K562 (cell line): ENCODE data around the gene MYBPHL. TPM values are rescaled to one million over a fixed set of nuclear protein-coding genes. Genes with fewer than 3 reads are reported as not detected.

Experiments
- BRD4 ChIP-seq: fragments of 200-600 bp; sonication (generic); IDR thresholded peaks from 2 replicates; pipeline ENCODE4 v1.6.1; 2017; ENCODE audit warnings: inconsistent platforms
- HMG20A ChIP-seq: fragments of 450-650 bp; formaldehyde crosslinking; conservative IDR thresholded peaks from 2 replicates; pipeline ENCODE4 v1.4.0; 2020; ENCODE audit warnings: mild to moderate bottlenecking, mixed read lengths
- MYC ChIP-seq, 2 experiments: fragments of 250-450 bp in 1 of 2; sonication (Bioruptor Pico) in 1 of 2; IDR thresholded peaks; 2 replicates each; pipeline versions ENCODE4 v1.5.1 to v1.6.1; 2012 to 2021; ENCODE audit warnings: low read depth in 2 of 2, borderline replicate concordance in 1 of 2, improper control_type of control experiment in 1 of 2, low read length in 1 of 2, mild to moderate bottlenecking in 1 of 2, moderate library complexity in 1 of 2
- NCOA1 ChIP-seq: fragments of 450-650 bp; IDR thresholded peaks from 2 replicates; pipeline ENCODE4 v1.6.1; 2016; ENCODE audit warnings: low read depth
- PHB ChIP-seq: fragments of 250-450 bp; sonication (Bioruptor Pico); IDR thresholded peaks from 2 replicates; pipeline ENCODE4 v1.5.0; 2021
- PML ChIP-seq: IDR thresholded peaks from 2 replicates; pipeline ENCODE4 v1.6.1; 2012; ENCODE audit warnings: low read length, inconsistent platforms
- RBM22 ChIP-seq: fragments of 200-400 bp; formaldehyde crosslinking; IDR thresholded peaks from 2 replicates; pipeline ENCODE4 v1.6.1; 2018; ENCODE audit warnings: low read length, low read depth; ENCODE audit not compliant: poor library complexity, severe bottlenecking
- RFX5 ChIP-seq: IDR thresholded peaks from 2 replicates; pipeline ENCODE4 v1.6.1; 2011; ENCODE audit warnings: low read depth, mild to moderate bottlenecking, improper control_type of control experiment, low read length
- SMAD2 ChIP-seq: fragments of 150-350 bp; IDR thresholded peaks from 2 replicates; pipeline ENCODE4 v1.6.1; 2014; ENCODE audit warnings: low read depth, mild to moderate bottlenecking, low read length
- TAF9B ChIP-seq: fragments of 450-650 bp; IDR thresholded peaks from 2 replicates; pipeline ENCODE4 v1.6.1; 2018; ENCODE audit warnings: mild to moderate bottlenecking; ENCODE audit not compliant: partially characterized antibody
- TCFL5 ChIP-seq: fragments of 250-450 bp; sonication (Bioruptor Pico); conservative IDR thresholded peaks from 2 replicates; pipeline ENCODE4 v1.6.1; 2021; ENCODE audit warnings: mild to moderate bottlenecking, moderate library complexity, matching md5 sums
- ZBTB1 ChIP-seq: sonication (generic); formaldehyde crosslinking; IDR thresholded peaks from 2 replicates; pipeline ENCODE4 v1.8.1; 2023; ENCODE audit warnings: missing genetic modification reagents, low read depth, mild to moderate bottlenecking, borderline replicate concordance
- ZC3H4 ChIP-seq: sonication (generic); formaldehyde crosslinking; IDR thresholded peaks from 2 replicates; pipeline ENCODE4 v1.9.0; 2021; ENCODE audit warnings: missing genetic modification reagents, borderline replicate concordance
- ZNF143 ChIP-seq: sonication (generic); formaldehyde crosslinking; IDR thresholded peaks from 2 replicates; pipeline ENCODE4 v1.9.0; 2022; ENCODE audit warnings: mild to moderate bottlenecking, missing genetic modification reagents
- ZNF431 ChIP-seq: sonication (generic); formaldehyde crosslinking; IDR thresholded peaks from 2 replicates; pipeline ENCODE4 v1.8.0; 2022; ENCODE audit warnings: mild to moderate bottlenecking, missing genetic modification reagents
- ZNF696 ChIP-seq: fragments of 250-450 bp; sonication (Bioruptor Pico); conservative IDR thresholded peaks from 2 replicates; pipeline ENCODE4 v1.4.0; 2020; ENCODE audit warnings: mild to moderate bottlenecking, moderate library complexity
- ZNF830 ChIP-seq: fragments of 250-450 bp; sonication (Bioruptor Pico); IDR thresholded peaks from 2 replicates; pipeline ENCODE4 v1.5.0; 2021; ENCODE audit warnings: mild to moderate bottlenecking
- polyA plus RNA-seq, 8 experiments: library from polyadenylated mRNA; depleted of rRNA in 4 of 8; stranded (reverse) in 5 of 8; unstranded in 3 of 8; fragments of >200 nt; fragmentation: Nextera tagmentation in 2 of 8; fragmentation: Illumina TruSeq in 1 of 8; extraction: Ambion mirVana in 2 of 8; extraction: Trizol in 1 of 8; gene quantifications; 2 replicates each; pipeline versions ENCODE4 v1.2.1 to v1.2.3, GENCODE V29; 2011 to 2014; ENCODE audit warnings: inconsistent platforms in 1 of 8, missing spikeins in 1 of 8
- total RNA-seq, 7 experiments: library from RNA; depleted of rRNA in 6 of 7; stranded (reverse); fragments of >200 nt in 6 of 7; fragmentation: Illumina TruSeq in 2 of 7; extraction: Trizol in 2 of 7; gene quantifications; 2 replicates each; pipeline versions ENCODE4 v1.2.1 to v1.2.3, GENCODE V29; 2011 to 2021; ENCODE audit warnings: low replicate concordance in 1 of 7
- TF ChIP-seq, protein P1 (sequence below): fragments of 150-350 bp; IDR thresholded peaks from 2 replicates; pipeline ENCODE4 v1.6.1; 2014; ENCODE audit warnings: low read depth, mild to moderate bottlenecking, low read length, borderline replicate concordance
- TF ChIP-seq, protein P2 (sequence below): sonication (generic); formaldehyde crosslinking; IDR thresholded peaks from 2 replicates; pipeline ENCODE4 v1.8.1; 2023; ENCODE audit warnings: mild to moderate bottlenecking, missing genetic modification reagents
- TF ChIP-seq, protein P3 (sequence below): sonication (generic); formaldehyde crosslinking; IDR thresholded peaks from 2 replicates; pipeline ENCODE4 v1.8.0; 2022; ENCODE audit warnings: missing genetic modification reagents, mild to moderate bottlenecking, moderate library complexity, borderline replicate concordance

Gene MYBPHL
- total and polyA plus RNA-seq, 9 of the 15 experiments (the other 6 are each of a cell fraction or from before 2014, with no cell fraction given), result 0.20 to 1.9 (median 0.33) TPM

DNA sequence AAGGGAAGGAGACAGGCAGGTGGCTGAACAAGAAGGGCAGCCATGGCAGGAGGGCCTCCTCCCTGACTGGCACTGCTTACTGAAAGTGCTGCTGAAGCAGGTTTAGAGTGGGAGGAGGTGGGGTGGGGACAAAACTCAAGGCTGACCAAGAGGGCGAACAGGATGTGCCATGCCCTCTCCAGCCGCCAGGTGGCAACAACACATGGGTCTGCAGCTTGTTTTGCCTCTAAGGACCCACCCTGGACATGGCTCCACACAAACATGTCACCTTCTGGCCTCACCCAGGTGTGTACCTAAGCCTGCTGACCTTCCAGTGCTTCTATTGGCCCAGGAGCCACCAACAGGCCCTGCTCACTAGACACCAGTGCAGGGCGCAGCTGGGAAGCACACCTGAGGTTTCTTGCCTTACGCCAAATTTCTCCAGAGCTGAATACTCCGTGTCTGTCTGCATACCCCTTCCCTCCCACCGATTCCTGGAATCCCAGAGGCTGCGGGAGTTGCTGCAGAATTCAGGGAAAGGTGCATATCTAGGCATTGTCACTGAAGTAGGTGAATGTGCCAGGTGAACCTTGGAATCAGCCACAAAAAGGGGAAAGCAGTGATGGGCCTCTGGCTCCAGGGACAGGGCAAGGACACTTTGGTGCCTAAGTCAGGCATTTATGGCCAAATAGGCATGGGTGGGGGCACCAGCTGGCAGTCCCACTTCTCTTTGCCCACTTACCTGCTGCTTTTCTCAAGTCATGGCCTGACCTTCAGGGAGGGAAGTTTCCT lies 29.2 kb downstream of the MYBPHL start (continued):
- TF ChIP-seq, protein P1, sequence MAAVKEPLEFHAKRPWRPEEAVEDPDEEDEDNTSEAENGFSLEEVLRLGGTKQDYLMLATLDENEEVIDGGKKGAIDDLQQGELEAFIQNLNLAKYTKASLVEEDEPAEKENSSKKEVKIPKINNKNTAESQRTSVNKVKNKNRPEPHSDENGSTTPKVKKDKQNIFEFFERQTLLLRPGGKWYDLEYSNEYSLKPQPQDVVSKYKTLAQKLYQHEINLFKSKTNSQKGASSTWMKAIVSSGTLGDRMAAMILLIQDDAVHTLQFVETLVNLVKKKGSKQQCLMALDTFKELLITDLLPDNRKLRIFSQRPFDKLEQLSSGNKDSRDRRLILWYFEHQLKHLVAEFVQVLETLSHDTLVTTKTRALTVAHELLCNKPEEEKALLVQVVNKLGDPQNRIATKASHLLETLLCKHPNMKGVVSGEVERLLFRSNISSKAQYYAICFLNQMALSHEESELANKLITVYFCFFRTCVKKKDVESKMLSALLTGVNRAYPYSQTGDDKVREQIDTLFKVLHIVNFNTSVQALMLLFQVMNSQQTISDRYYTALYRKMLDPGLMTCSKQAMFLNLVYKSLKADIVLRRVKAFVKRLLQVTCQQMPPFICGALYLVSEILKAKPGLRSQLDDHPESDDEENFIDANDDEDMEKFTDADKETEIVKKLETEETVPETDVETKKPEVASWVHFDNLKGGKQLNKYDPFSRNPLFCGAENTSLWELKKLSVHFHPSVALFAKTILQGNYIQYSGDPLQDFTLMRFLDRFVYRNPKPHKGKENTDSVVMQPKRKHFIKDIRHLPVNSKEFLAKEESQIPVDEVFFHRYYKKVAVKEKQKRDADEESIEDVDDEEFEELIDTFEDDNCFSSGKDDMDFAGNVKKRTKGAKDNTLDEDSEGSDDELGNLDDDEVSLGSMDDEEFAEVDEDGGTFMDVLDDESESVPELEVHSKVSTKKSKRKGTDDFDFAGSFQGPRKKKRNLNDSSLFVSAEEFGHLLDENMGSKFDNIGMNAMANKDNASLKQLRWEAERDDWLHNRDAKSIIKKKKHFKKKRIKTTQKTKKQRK, result no peak
- TF ChIP-seq NCOA1, result 0 out of 2 replicates have a peak, but pooled peaks have one; percentile 34
- TF ChIP-seq PHB (CRISPR knock-in tag), result no peak
- no peak for TF ChIP-seq PML
- no peak for TF ChIP-seq ZC3H4
- TF ChIP-seq, protein P2, sequence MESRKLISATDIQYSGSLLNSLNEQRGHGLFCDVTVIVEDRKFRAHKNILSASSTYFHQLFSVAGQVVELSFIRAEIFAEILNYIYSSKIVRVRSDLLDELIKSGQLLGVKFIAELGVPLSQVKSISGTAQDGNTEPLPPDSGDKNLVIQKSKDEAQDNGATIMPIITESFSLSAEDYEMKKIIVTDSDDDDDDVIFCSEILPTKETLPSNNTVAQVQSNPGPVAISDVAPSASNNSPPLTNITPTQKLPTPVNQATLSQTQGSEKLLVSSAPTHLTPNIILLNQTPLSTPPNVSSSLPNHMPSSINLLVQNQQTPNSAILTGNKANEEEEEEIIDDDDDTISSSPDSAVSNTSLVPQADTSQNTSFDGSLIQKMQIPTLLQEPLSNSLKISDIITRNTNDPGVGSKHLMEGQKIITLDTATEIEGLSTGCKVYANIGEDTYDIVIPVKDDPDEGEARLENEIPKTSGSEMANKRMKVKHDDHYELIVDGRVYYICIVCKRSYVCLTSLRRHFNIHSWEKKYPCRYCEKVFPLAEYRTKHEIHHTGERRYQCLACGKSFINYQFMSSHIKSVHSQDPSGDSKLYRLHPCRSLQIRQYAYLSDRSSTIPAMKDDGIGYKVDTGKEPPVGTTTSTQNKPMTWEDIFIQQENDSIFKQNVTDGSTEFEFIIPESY, result peak; percentile 46
- TF ChIP-seq RBM22, result no peak
- TF ChIP-seq MYC (IDR thresholded peaks at IDR 0.05; ENCODE audit: low read depth, low read length), result no peak
- TF ChIP-seq MYC (CRISPR knock-in tag; IDR thresholded peaks at IDR 0.05; ENCODE audit: borderline replicate concordance, low read depth), result no peak
- TF ChIP-seq ZNF143 (CRISPR knock-in tag), result 0 out of 2 replicates have a peak, but pooled peaks have one; percentile 13
- TF ChIP-seq TCFL5 (CRISPR knock-in tag), result no peak
- peak; percentile 46; the same call in 1 of the 2 replicates for TF ChIP-seq ZNF830
- no peak for TF ChIP-seq SMAD2
- TF ChIP-seq, protein P3, sequence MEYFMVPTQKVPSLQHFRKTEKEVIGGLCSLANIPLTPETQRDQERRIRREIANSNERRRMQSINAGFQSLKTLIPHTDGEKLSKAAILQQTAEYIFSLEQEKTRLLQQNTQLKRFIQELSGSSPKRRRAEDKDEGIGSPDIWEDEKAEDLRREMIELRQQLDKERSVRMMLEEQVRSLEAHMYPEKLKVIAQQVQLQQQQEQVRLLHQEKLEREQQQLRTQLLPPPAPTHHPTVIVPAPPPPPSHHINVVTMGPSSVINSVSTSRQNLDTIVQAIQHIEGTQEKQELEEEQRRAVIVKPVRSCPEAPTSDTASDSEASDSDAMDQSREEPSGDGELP (CRISPR knock-in tag), result peak; percentile 63; the same call in 1 of the 2 replicates
- no peak for TF ChIP-seq BRD4
- no peak for TF ChIP-seq ZNF431 (CRISPR knock-in tag)
- no peak for TF ChIP-seq ZNF696
- TF ChIP-seq RFX5, result no peak
- no peak for TF ChIP-seq HMG20A (CRISPR knock-in tag)
- TF ChIP-seq TAF9B, result no peak
- TF ChIP-seq ZBTB1 (CRISPR knock-in tag), result no peak
